Vagina (tissue), 2 donors: ENCODE measurements around the gene TMEM9. TPM values are rescaled to one million over a fixed set of nuclear protein-coding genes. Genes with fewer than 3 reads are reported as not detected.

Source experiments
- DNase-seq, 2 donors: peaks; one replicate each; pipeline ENCODE4 v3.0.0-alpha.2; 2017; ENCODE audit errors: extremely low spot score in 2 of 2
- H3K27ac ChIP-seq: fragments of 200-600 bp; sonication (generic); one replicate; pipeline ENCODE4 v1.5.1; 2019
- H3K27me3 ChIP-seq: fragments of 200-600 bp; sonication (generic); one replicate; pipeline ENCODE4 v1.5.1; 2019
- H3K36me3 ChIP-seq, 2 donors: fragments of 200-600 bp; sonication (generic); one replicate each; pipeline ENCODE4 v1.5.1; 2017 to 2019
- H3K4me1 ChIP-seq: fragments of 200-600 bp; sonication (generic); one replicate; pipeline ENCODE4 v1.5.1; 2019
- H3K4me3 ChIP-seq, 2 donors: fragments of 200-600 bp; sonication (generic); 1 replicate in 1 of 2; 2 replicates in 1 of 2; pipeline ENCODE4 v1.5.1; 2016 to 2019
- H3K9me3 ChIP-seq: fragments of 200-600 bp; sonication (generic); one replicate; pipeline ENCODE4 v1.5.1; 2019
- POLR2A ChIP-seq, 2 donors: fragments of 450-650 bp; IDR thresholded peaks; one replicate each; pipeline ENCODE4 v1.6.1; 2017; ENCODE audit warnings: antibody characterized with exemption in 2 of 2, mild to moderate bottlenecking in 2 of 2, moderate library complexity in 2 of 2
- POLR2AphosphoS5 ChIP-seq, 2 donors: sonication (generic); formaldehyde crosslinking; IDR thresholded peaks; one replicate each; pipeline ENCODE4 v1.9.0; 2017; ENCODE audit warnings: antibody characterized with exemption in 2 of 2, mild to moderate bottlenecking in 2 of 2, low read depth in 1 of 2; ENCODE audit not compliant: insufficient read depth in 1 of 2
- intact Hi-C: fragments of 100-400 bp; cut with DNase I; formaldehyde crosslinking; loops from one replicate; pipeline ENCODE4 v1.15.1; 2023
- total RNA-seq: library from RNA; depleted of rRNA; stranded (reverse); fragments of >200 nt; gene quantifications from one replicate; pipeline ENCODE4 v1.2.3, GENCODE V29; 2016
- TF ChIP-seq, protein P1 (sequence below), 3 experiments: fragments of 450-650 bp in 2 of 3; fragments of 200-600 bp in 1 of 3; sonication (generic) in 1 of 3; IDR thresholded peaks; one replicate each; pipeline ENCODE4 v1.5.1; 2017 to 2019; ENCODE audit warnings: antibody characterized with exemption in 3 of 3, mild to moderate bottlenecking in 2 of 3, moderate library complexity in 2 of 3

TMEM9 gene
- total RNA-seq, 1 donor from 2014 or later: 58.7 TPM

DNA sequence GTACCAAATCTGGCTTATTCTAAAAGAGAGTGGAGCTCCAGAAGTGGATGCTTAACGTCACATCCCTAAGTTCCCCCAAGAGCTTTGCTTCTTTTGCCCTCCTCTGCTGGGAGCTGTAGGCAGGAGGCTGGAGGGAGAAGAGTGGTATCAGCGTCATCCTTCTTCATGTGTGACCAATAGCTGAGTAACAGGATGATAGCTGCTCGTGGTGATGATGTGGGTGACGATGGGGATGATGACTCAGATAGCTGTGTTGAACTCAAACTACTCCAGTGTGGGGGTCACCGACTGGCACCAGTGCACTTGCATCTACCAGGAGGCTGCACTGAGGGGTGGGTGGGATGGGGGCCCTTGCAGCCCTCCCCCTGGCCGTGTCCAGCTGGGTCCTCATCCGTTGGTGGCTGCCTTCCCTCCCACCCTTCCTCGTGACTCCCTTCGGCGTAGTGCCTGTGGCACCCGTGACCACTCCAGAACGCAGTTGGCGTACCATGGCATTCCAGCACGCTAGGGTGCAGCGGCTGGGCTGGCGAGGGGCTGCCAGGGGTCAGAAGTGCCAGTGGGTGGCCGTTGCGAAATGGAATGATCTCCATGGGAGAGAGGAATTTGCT lies 37.5 kb upstream of the TMEM9 start:
- H3K4me3 ChIP-seq: no peak overlapping the region
- intact Hi-C loops: no loop called here
- no peaks in the 10 kb centered on the region for H3K27me3 ChIP-seq
- TF ChIP-seq POLR2AphosphoS5 (IDR thresholded peaks at IDR 0.05; ENCODE audit: insufficient read depth in 1 of 2, low read depth in 1 of 2) (no peak), POLR2A (IDR thresholded peaks at IDR 0.05) (no peak)
- peak overlapping the region; percentile 21 for H3K27ac ChIP-seq
- H3K36me3 ChIP-seq: no peaks in the 10 kb centered on the region
- no peaks in the 10 kb centered on the region for H3K9me3 ChIP-seq
- H3K4me1 ChIP-seq: peaks cover 6% of the 10 kb centered on the region
- DNase-seq: no peak

DNA sequence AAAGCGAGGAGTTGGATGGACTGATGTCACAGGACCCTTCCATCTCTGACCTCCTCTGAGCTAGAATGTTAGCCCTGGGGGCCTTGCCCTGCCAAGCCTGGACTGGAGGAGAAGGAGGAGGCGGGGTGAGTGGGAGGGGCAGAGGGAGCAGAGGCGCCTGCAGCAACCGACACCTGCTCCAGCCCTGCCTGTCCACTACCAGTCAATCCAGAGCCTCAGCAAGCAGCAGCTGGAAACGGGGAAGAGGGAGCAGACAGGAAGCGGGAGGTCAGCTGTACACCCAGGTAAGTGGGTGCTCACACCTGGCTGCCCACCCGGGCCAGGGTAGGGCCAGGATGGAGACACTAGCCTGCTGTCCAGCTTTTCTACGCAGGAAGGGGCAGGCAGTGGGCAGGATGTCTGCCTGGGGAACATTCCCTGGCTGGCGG lies 36.4 kb upstream of the TMEM9 start, which contains the start of gene IGFN1:
Gene IGFN1, plus strand, starts transcription at position 201 of the 428 bp plus-strand sequence. CDS start 2,470 bp downstream, outside the sequence.
- H3K4me3 ChIP-seq: no peak within 1 kb of the TSS
- TF ChIP-seq POLR2AphosphoS5 (IDR thresholded peaks at IDR 0.05; ENCODE audit: insufficient read depth in 1 of 2, low read depth in 1 of 2) (no peak), POLR2A (IDR thresholded peaks at IDR 0.05) (no peak)
- TF ChIP-seq, protein P1, sequence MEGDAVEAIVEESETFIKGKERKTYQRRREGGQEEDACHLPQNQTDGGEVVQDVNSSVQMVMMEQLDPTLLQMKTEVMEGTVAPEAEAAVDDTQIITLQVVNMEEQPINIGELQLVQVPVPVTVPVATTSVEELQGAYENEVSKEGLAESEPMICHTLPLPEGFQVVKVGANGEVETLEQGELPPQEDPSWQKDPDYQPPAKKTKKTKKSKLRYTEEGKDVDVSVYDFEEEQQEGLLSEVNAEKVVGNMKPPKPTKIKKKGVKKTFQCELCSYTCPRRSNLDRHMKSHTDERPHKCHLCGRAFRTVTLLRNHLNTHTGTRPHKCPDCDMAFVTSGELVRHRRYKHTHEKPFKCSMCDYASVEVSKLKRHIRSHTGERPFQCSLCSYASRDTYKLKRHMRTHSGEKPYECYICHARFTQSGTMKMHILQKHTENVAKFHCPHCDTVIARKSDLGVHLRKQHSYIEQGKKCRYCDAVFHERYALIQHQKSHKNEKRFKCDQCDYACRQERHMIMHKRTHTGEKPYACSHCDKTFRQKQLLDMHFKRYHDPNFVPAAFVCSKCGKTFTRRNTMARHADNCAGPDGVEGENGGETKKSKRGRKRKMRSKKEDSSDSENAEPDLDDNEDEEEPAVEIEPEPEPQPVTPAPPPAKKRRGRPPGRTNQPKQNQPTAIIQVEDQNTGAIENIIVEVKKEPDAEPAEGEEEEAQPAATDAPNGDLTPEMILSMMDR (IDR thresholded peaks at IDR 0.05): no peak
- intact Hi-C loops: no loop called here
- DNase-seq: no peak
- peaks cover 6% of the 10 kb centered on the region for H3K4me1 ChIP-seq
- no peaks in the 10 kb centered on the region for H3K9me3 ChIP-seq
- H3K27me3 ChIP-seq: no peaks in the 10 kb centered on the region
- no peaks in the 10 kb centered on the region for H3K36me3 ChIP-seq
- no peak within 1 kb of the TSS for H3K27ac ChIP-seq

DNA sequence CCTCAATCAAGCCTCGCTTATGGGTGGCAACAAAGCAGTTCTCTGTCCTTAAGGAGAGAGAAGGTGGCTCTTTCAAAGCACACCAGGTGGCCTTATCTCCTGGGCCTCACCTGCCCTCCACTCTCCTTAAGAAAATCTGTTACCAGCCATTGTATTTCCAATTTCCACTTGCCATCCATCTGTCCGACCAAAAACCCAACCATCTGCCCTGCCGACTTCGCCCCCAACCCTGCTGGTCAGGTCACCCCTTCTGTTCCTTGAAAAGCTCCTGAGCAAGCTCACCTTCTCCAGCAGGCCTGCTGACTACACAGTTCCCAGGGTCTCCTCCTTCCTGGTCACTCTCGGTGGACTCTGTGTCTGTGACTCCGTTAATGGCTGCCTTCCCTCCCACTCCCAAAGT lies 35.7 kb upstream of the TMEM9 start:
- H3K4me1 ChIP-seq: peaks cover 6% of the 10 kb centered on the region
- H3K9me3 ChIP-seq: no peaks in the 10 kb centered on the region
- DNase-seq: no peak
- intact Hi-C loops: no loop called here
- H3K4me3 ChIP-seq: no peak overlapping the region
- TF ChIP-seq POLR2A (IDR thresholded peaks at IDR 0.05) (no peak), POLR2AphosphoS5 (IDR thresholded peaks at IDR 0.05; ENCODE audit: insufficient read depth in 1 of 2, low read depth in 1 of 2) (no peak)
- no peaks in the 10 kb centered on the region for H3K36me3 ChIP-seq
- no peak overlapping the region for H3K27ac ChIP-seq
- H3K27me3 ChIP-seq: no peaks in the 10 kb centered on the region

DNA sequence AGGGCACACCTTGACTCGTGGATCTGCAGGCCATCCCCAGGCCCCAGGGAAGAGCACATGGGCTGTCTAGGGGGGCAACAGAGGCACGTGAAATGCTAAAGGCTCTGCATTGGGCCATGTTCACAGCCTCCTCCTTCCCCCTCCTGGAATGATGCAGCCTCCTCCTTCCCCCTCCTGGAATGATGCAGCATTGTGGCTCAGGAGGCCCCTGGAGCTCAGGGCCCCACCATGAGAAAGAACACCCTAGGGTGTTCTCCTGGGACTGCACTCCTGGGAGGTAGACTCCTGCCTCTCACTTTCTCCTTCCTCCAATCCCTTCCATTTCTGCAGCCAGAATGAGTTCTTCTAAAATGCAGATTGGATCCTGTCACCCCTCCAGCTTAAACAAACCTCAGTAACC lies 34.8 kb upstream of the TMEM9 start:
- Histone ChIP-seq H3K9me3 (no peaks in the 10 kb centered on the region), H3K27me3 (no peaks in the 10 kb centered on the region), H3K4me3 (no peak overlapping the region), H3K36me3 (no peaks in the 10 kb centered on the region), H3K4me1 (peaks cover 6% of the 10 kb centered on the region), H3K27ac (no peak overlapping the region)
- intact Hi-C loops: no loop called here
- TF ChIP-seq POLR2A (IDR thresholded peaks at IDR 0.05): no peak
- TF ChIP-seq, protein P1 (IDR thresholded peaks at IDR 0.05): no peak
- TF ChIP-seq POLR2AphosphoS5 (IDR thresholded peaks at IDR 0.05; ENCODE audit: insufficient read depth in 1 of 2, low read depth in 1 of 2): no peak
- no peak for DNase-seq

DNA sequence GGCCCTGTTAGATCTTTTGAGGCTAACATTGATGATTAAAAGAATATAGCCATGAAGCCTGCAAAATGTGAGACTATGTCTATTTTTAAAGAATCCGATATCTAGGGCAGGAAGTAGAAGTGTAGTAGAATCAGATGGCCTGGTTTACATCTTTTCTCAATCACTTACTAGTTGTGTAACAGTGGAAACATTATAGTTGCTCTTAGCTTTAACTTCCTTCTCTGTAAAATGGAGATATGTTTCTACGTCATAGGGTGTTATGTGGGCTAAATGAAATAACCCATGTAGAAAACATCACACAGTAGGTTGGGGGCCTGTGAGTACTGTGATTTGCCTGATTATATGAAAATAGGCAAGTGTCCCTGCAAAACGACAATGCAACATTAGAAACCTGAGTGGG lies 31.9 kb upstream of the TMEM9 start:
- DNase-seq: no peak
- no peaks in the 10 kb centered on the region for H3K9me3 ChIP-seq
- H3K27ac ChIP-seq: no peak overlapping the region
- intact Hi-C loops: no loop called here
- H3K4me1 ChIP-seq: peaks cover 7% of the 10 kb centered on the region
- H3K27me3 ChIP-seq: no peaks in the 10 kb centered on the region
- H3K4me3 ChIP-seq: no peak overlapping the region
- H3K36me3 ChIP-seq: no peaks in the 10 kb centered on the region
- TF ChIP-seq, protein P1 (IDR thresholded peaks at IDR 0.05): no peak
- TF ChIP-seq POLR2AphosphoS5 (IDR thresholded peaks at IDR 0.05; ENCODE audit: insufficient read depth in 1 of 2, low read depth in 1 of 2) (no peak), POLR2A (IDR thresholded peaks at IDR 0.05) (no peak)

DNA sequence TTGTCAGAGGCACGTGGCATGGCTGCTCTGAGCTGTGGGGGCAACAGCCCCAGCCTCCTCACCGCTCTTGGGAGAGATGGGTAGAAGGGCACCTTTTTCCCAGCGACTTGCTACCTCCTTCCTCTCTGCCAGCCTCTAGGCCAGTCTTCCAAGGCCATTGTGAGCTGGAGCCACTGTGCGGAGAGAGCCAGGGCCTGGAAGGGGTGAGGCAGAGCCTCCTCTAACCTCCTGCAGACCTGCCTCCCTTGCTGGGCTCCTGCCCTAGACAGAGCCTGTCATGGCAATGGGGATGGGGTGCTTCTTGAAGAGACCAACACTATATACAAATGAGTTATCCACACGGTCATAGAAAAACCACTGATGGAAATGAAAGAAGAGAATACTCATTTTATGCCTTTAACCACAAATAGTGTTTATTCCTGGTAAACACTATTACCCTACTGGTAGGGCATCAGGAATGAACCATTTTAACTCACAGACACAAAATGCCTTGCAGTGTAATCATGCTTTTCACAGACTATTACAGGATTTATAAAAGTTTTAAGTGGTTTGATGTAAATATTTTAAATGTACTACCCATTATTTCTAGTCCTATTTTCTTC lies 31.4 kb upstream of the TMEM9 start:
- intact Hi-C loops: no loop called here

More for the DNA sequence above, 31.4 kb upstream of the TMEM9 start:
- no peaks in the 10 kb centered on the region for H3K9me3 ChIP-seq
- H3K27me3 ChIP-seq: no peaks in the 10 kb centered on the region
- H3K36me3 ChIP-seq: no peaks in the 10 kb centered on the region
- H3K27ac ChIP-seq: no peak overlapping the region
- peaks cover 7% of the 10 kb centered on the region for H3K4me1 ChIP-seq
- no peak overlapping the region for H3K4me3 ChIP-seq
- DNase-seq: no peak
- TF ChIP-seq, protein P1 (IDR thresholded peaks at IDR 0.05): no peak
